ENCODE measurements around the gene IL24. TPM values are rescaled to one million over a fixed set of nuclear protein-coding genes. Genes with fewer than 3 reads are reported as not detected.

IL24 gene
- polyA plus RNA-seq, 1 of the 3 experiments (the other 2 are of a cell fraction) = 0.03 TPM

GRCh38 chr1:206913766-206914537, 16.7 kb downstream of the IL24 start:
- Histone ChIP-seq H3K27me3 (ENCODE audit: insufficient read depth) (peaks cover 48% of the 10 kb centered on the region), H3K4me1 (ENCODE audit: control insufficient read depth in 1 of 2, insufficient read depth in 2 of 2, low read depth in 1 of 2, low read length in 1 of 2) (peaks cover 0 to 9% of the 10 kb centered on the region in 2 experiments; a peak in 1 of 4 replicates), H3K9me2 (no peaks in the 10 kb centered on the region), H2AFZ (ENCODE audit: low read depth) (no peak overlapping the region), H4K20me1 (ENCODE audit: insufficient read depth) (no peaks in the 10 kb centered on the region), H3K9ac (no peak overlapping the region), H3K27ac (ENCODE audit: low read depth in 2 of 2, low read length in 1 of 2) (no peak overlapping the region), H3K36me3 (replicated peaks in 1 of 2; ENCODE audit: control insufficient read depth in 1 of 2, insufficient read depth in 2 of 2, low read length in 1 of 2) (no peaks in the 10 kb centered on the region), H3K4me3 (ENCODE audit: low read depth in 2 of 2, low read length in 1 of 2) (no peak overlapping the region), H3F3A (replicated peaks; ENCODE audit: insufficient read depth) (no peaks in the 10 kb centered on the region), H3K4me2 (no peak overlapping the region), H3K79me2 (ENCODE audit: insufficient read depth) (no peaks in the 10 kb centered on the region), H3K9me3 (no peaks in the 10 kb centered on the region)
- no peak for DNase-seq
- POLR2A ChIA-PET = no interaction called here
- TF ChIP-seq CTCF (IDR thresholded peaks at IDR 0.05) (no peak), CHD2 (IDR thresholded peaks at IDR 0.05; ENCODE audit: low read length, partially characterized antibody) (no peak), MXI1 (IDR thresholded peaks at IDR 0.05; ENCODE audit: low read depth, low read length) (no peak), RXRA (IDR thresholded peaks at IDR 0.05; ENCODE audit: borderline replicate concordance, low read depth) (no peak), EP300 (IDR thresholded peaks at IDR 0.05; ENCODE audit: borderline replicate concordance in 1 of 2, low read depth in 1 of 2, low read length in 1 of 2) (no peak), GABPA (IDR thresholded peaks at IDR 0.05; ENCODE audit: low read depth) (no peak), YY1 (IDR thresholded peaks at IDR 0.05; ENCODE audit: low read depth) (no peak), USF1 (IDR thresholded peaks at IDR 0.05; ENCODE audit: borderline replicate concordance, low read depth) (no peak), RFX5 (IDR thresholded peaks at IDR 0.05; ENCODE audit: low read length) (no peak), RCOR1 (IDR thresholded peaks at IDR 0.05; ENCODE audit: low read length) (no peak), RAD21 (IDR thresholded peaks at IDR 0.05; ENCODE audit: low read length) (no peak)
- TF ChIP-seq, protein P1, sequence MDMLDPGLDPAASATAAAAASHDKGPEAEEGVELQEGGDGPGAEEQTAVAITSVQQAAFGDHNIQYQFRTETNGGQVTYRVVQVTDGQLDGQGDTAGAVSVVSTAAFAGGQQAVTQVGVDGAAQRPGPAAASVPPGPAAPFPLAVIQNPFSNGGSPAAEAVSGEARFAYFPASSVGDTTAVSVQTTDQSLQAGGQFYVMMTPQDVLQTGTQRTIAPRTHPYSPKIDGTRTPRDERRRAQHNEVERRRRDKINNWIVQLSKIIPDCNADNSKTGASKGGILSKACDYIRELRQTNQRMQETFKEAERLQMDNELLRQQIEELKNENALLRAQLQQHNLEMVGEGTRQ (IDR thresholded peaks at IDR 0.05; ENCODE audit: borderline replicate concordance, low read depth, low read length) = no peak
- TF ChIP-seq, protein P2, sequence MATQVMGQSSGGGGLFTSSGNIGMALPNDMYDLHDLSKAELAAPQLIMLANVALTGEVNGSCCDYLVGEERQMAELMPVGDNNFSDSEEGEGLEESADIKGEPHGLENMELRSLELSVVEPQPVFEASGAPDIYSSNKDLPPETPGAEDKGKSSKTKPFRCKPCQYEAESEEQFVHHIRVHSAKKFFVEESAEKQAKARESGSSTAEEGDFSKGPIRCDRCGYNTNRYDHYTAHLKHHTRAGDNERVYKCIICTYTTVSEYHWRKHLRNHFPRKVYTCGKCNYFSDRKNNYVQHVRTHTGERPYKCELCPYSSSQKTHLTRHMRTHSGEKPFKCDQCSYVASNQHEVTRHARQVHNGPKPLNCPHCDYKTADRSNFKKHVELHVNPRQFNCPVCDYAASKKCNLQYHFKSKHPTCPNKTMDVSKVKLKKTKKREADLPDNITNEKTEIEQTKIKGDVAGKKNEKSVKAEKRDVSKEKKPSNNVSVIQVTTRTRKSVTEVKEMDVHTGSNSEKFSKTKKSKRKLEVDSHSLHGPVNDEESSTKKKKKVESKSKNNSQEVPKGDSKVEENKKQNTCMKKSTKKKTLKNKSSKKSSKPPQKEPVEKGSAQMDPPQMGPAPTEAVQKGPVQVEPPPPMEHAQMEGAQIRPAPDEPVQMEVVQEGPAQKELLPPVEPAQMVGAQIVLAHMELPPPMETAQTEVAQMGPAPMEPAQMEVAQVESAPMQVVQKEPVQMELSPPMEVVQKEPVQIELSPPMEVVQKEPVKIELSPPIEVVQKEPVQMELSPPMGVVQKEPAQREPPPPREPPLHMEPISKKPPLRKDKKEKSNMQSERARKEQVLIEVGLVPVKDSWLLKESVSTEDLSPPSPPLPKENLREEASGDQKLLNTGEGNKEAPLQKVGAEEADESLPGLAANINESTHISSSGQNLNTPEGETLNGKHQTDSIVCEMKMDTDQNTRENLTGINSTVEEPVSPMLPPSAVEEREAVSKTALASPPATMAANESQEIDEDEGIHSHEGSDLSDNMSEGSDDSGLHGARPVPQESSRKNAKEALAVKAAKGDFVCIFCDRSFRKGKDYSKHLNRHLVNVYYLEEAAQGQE (IDR thresholded peaks at IDR 0.05; ENCODE audit: low read depth, low read length) = no peak
- TF ChIP-seq, protein P3, sequence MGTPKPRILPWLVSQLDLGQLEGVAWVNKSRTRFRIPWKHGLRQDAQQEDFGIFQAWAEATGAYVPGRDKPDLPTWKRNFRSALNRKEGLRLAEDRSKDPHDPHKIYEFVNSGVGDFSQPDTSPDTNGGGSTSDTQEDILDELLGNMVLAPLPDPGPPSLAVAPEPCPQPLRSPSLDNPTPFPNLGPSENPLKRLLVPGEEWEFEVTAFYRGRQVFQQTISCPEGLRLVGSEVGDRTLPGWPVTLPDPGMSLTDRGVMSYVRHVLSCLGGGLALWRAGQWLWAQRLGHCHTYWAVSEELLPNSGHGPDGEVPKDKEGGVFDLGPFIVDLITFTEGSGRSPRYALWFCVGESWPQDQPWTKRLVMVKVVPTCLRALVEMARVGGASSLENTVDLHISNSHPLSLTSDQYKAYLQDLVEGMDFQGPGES (IDR thresholded peaks at IDR 0.05; ENCODE audit: low read depth, low read length) = no peak
- CTCF ChIA-PET = interaction anchor here (0.9 to 9.4 kb wide), 10 partner anchors 18 to 282 kb away, joined by 3 to 380 read pairs (median 14); no protein-coding TSS in a partner anchor
- 67% methylated on average over 12 of the region's 12 CpGs for WGBS (ENCODE audit: low lambda C conversion rate)

Data from SK-N-SH (cell line).